Measurements from ENCODE around the gene SYT13.
A peak's percentile ranks its signal among the peaks of the same experiment; 100 is the strongest.

SYT13 gene

GRCh38 chr11:45305874-45306623 is 19.9 kb upstream of the SYT13 start:
- DNase-seq (ENCODE audit: low spot score), result no peak

GRCh38 chr11:45304992-45305335 is 18.8 kb upstream of the SYT13 start:
- DNase-seq (ENCODE audit: low spot score), result no peak

GRCh38 chr11:45304111-45304991 is 18.2 kb upstream of the SYT13 start:
- no peak for DNase-seq (ENCODE audit: low spot score)

- no peak for DNase-seq (ENCODE audit: low spot score)
These were observed 17.2 kb upstream of the SYT13 start for GRCh38 chr11:45303316-45303715.

- peak; percentile 21 for DNase-seq (ENCODE audit: low spot score)
These were observed 15.6 kb upstream of the SYT13 start for GRCh38 chr11:45301537-45302246.

- DNase-seq (ENCODE audit: low spot score), result no peak
These were observed 14.6 kb upstream of the SYT13 start for GRCh38 chr11:45300715-45301114.

- DNase-seq (ENCODE audit: low spot score), result no peak
These were observed 12.6 kb upstream of the SYT13 start for GRCh38 chr11:45298718-45299117.

- no peak for DNase-seq (ENCODE audit: low spot score)
These were observed 9.9 kb upstream of the SYT13 start for GRCh38 chr11:45296075-45296474.

GRCh38 chr11:45294499-45294898 is 8.4 kb upstream of the SYT13 start:
- DNase-seq (ENCODE audit: low spot score), result no peak

GRCh38 chr11:45293566-45294192 is 7.5 kb upstream of the SYT13 start:
- peak; percentile 80 for DNase-seq (ENCODE audit: low spot score)

GRCh38 chr11:45290586-45290985 is 4.4 kb upstream of the SYT13 start:
- DNase-seq (ENCODE audit: low spot score), result no peak

- no peak for DNase-seq (ENCODE audit: low spot score)
These were observed 3.2 kb upstream of the SYT13 start for GRCh38 chr11:45289369-45289768.

GRCh38 chr11:45288339-45288738 is 2.2 kb upstream of the SYT13 start:
- DNase-seq (ENCODE audit: low spot score), result no peak

GRCh38 chr11:45287316-45287903 is 1.3 kb upstream of the SYT13 start:
- DNase-seq (ENCODE audit: low spot score), result no peak

GRCh38 chr11:45285250-45285828 is 802 bp downstream of the SYT13 start:
- no peak for DNase-seq (ENCODE audit: low spot score)

GRCh38 chr11:45282081-45282480 is 4.1 kb downstream of the SYT13 start:
- DNase-seq (ENCODE audit: low spot score), result no peak

- DNase-seq (ENCODE audit: low spot score), result no peak
These were observed 5.7 kb downstream of the SYT13 start for GRCh38 chr11:45280449-45280848.

GRCh38 chr11:45279645-45280044 is 6.5 kb downstream of the SYT13 start:
- no peak for DNase-seq (ENCODE audit: low spot score)

GRCh38 chr11:45278714-45279113 is 7.4 kb downstream of the SYT13 start:
- no peak for DNase-seq (ENCODE audit: low spot score)

- DNase-seq (ENCODE audit: low spot score), result no peak
These were observed 10.3 kb downstream of the SYT13 start for GRCh38 chr11:45275828-45276227.

- DNase-seq (ENCODE audit: low spot score), result no peak
These were observed 11.9 kb downstream of the SYT13 start for GRCh38 chr11:45274206-45274605.

- DNase-seq (ENCODE audit: low spot score), result no peak
These were observed 12.6 kb downstream of the SYT13 start for GRCh38 chr11:45273509-45273908.

Measured in germinal center (tissue), 1 donor.